GM23338 (cell line): Measurements from ENCODE around the gene GCAT. TPM values are rescaled to one million over a fixed set of nuclear protein-coding genes. Genes with fewer than 3 reads are reported as not detected.

Source experiments
- ATAC-seq: fragments of 200-7000 bp; cut with Tn5 transposase; 3 replicates; pipeline ENCODE4 v1.9.1; 2020
- DNase-seq: peaks from one replicate; pipeline ENCODE4 v3.0.0-alpha.2; 2015; ENCODE audit warnings: low spot score
- H2AFZ ChIP-seq: fragments of 200-600 bp; sonication (generic); 2 replicates; pipeline ENCODE4 v1.8.0; 2016; ENCODE audit warnings: antibody characterized with exemption, mild to moderate bottlenecking, moderate library complexity
- H3F3A ChIP-seq: fragments of 200-600 bp; sonication (generic); replicated peaks from 2 replicates; pipeline ENCODE4 v1.8.0; 2017; ENCODE audit warnings: antibody characterized with exemption, mixed run types, low read depth
- H3K27ac ChIP-seq: fragments of 200-600 bp; sonication (generic); 2 replicates; pipeline ENCODE4 v1.6.1; 2016; ENCODE audit warnings: low read depth
- H3K27me3 ChIP-seq: fragments of 200-600 bp; sonication (generic); 2 replicates; pipeline ENCODE4 v1.8.0; 2016; ENCODE audit warnings: mild to moderate bottlenecking, mixed run types, moderate library complexity; ENCODE audit not compliant: insufficient read depth
- H3K36me3 ChIP-seq: fragments of 200-600 bp; sonication (generic); 2 replicates; pipeline ENCODE4 v1.8.0; 2016; ENCODE audit warnings: mild to moderate bottlenecking; ENCODE audit not compliant: insufficient read depth
- H3K4me1 ChIP-seq: fragments of 200-600 bp; sonication (generic); 2 replicates; pipeline ENCODE4 v1.8.0; 2016; ENCODE audit warnings: mild to moderate bottlenecking, moderate library complexity; ENCODE audit not compliant: insufficient read depth
- H3K4me2 ChIP-seq: fragments of 200-600 bp; sonication (generic); 2 replicates; pipeline ENCODE4 v1.7.1; 2017; ENCODE audit warnings: mixed run types
- H3K4me3 ChIP-seq: fragments of 200-600 bp; sonication (generic); 2 replicates; pipeline ENCODE4 v1.6.1; 2016; ENCODE audit warnings: mixed run types
- H3K79me2 ChIP-seq: fragments of 200-600 bp; sonication (generic); replicated peaks from 2 replicates; pipeline ENCODE4 v1.8.0; 2017; ENCODE audit warnings: mild to moderate bottlenecking; ENCODE audit not compliant: insufficient read depth
- H3K9me2 ChIP-seq: fragments of 200-600 bp; sonication (generic); 2 replicates; pipeline ENCODE4 v1.8.0; 2017; ENCODE audit not compliant: insufficient read depth
- H4K20me1 ChIP-seq: fragments of 200-600 bp; sonication (generic); replicated peaks from 2 replicates; pipeline ENCODE4 v1.8.0; 2017; ENCODE audit warnings: mild to moderate bottlenecking; ENCODE audit not compliant: insufficient read depth
- H3K27ac Mint-ChIP-seq: 2 replicates; pipeline ENCODE4 v1.8.0; 2020; ENCODE audit warnings: inconsistent platforms, mild to moderate bottlenecking, moderate library complexity, mixed read lengths
- H3K27me3 Mint-ChIP-seq: 3 replicates; pipeline ENCODE4 v1.8.0; 2022; ENCODE audit warnings: low read depth, mild to moderate bottlenecking, moderate library complexity, mixed read lengths, inconsistent platforms; ENCODE audit not compliant: insufficient read depth, poor library complexity
- H3K36me3 Mint-ChIP-seq: 3 replicates; pipeline ENCODE4 v1.8.0; 2021; ENCODE audit warnings: low read depth, mild to moderate bottlenecking, inconsistent platforms, moderate library complexity, mixed read lengths
- H3K4me1 Mint-ChIP-seq: 3 replicates; pipeline ENCODE4 v1.8.0; 2020; ENCODE audit warnings: mild to moderate bottlenecking, inconsistent platforms, mixed read lengths
- H3K4me3 Mint-ChIP-seq: 3 replicates; pipeline ENCODE4 v1.8.0; 2021; ENCODE audit warnings: moderate library complexity, mild to moderate bottlenecking, inconsistent platforms, mixed read lengths
- H3K9me3 Mint-ChIP-seq: 3 replicates; pipeline ENCODE4 v1.8.0; 2020; ENCODE audit warnings: moderate library complexity, mild to moderate bottlenecking, inconsistent platforms, mixed read lengths
- CREB1 ChIP-seq: fragments of 250-450 bp; sonication (Bioruptor Pico); IDR thresholded peaks from 2 replicates; pipeline ENCODE4 v1.5.0; 2020; ENCODE audit warnings: low read depth, mild to moderate bottlenecking, moderate library complexity
- EZH2 ChIP-seq: fragments of 200-600 bp; sonication (generic); IDR thresholded peaks from one replicate; pipeline ENCODE4 v1.8.0; 2017; ENCODE audit warnings: antibody characterized with exemption, mild to moderate bottlenecking, low read depth; ENCODE audit not compliant: unreplicated experiment
- EZH2phosphoT487 ChIP-seq: fragments of 200-600 bp; sonication (generic); IDR thresholded peaks from one replicate; pipeline ENCODE4 v1.8.1; 2018; ENCODE audit warnings: antibody characterized with exemption; ENCODE audit not compliant: unreplicated experiment
- JUNB ChIP-seq: IDR thresholded peaks from one replicate; pipeline ENCODE4 v1.6.1; 2016; ENCODE audit warnings: antibody characterized with exemption; ENCODE audit not compliant: unreplicated experiment
- NANOG ChIP-seq: IDR thresholded peaks from 2 replicates; pipeline ENCODE4 v1.6.1; 2016; ENCODE audit warnings: antibody characterized with exemption, borderline replicate concordance
- POLR2AphosphoS5 ChIP-seq: IDR thresholded peaks from 2 replicates; pipeline ENCODE4 v1.6.1; 2016; ENCODE audit warnings: antibody characterized with exemption, low read depth
- STAT1 ChIP-seq: IDR thresholded peaks from one replicate; pipeline ENCODE4 v1.6.1; 2016; ENCODE audit warnings: antibody characterized with exemption; ENCODE audit not compliant: unreplicated experiment
- ZNF114 ChIP-seq: fragments of 250-450 bp; sonication (Bioruptor Pico); IDR thresholded peaks from 2 replicates; pipeline ENCODE4 v1.5.0; 2020; ENCODE audit warnings: mild to moderate bottlenecking, moderate library complexity
- ZNF331 ChIP-seq: fragments of 250-450 bp; sonication (Bioruptor Pico); IDR thresholded peaks from 2 replicates; pipeline ENCODE4 v1.5.0; 2020; ENCODE audit warnings: low read depth, mild to moderate bottlenecking, moderate library complexity
- polyA plus RNA-seq: library from polyadenylated mRNA; unstranded; fragments of >200 nt; fragmentation: Nextera tagmentation; extraction: Ambion mirVana; gene quantifications from 2 replicates; pipeline ENCODE4 v1.2.1, GENCODE V29; 2016
- total RNA-seq: library from RNA; depleted of rRNA; stranded (reverse); fragments of >200 nt; shearing (Covaris generic); gene quantifications from 2 replicates; pipeline ENCODE4 v1.2.3, GENCODE V29; 2014
- TF ChIP-seq, protein P1 (sequence below): fragments of 250-450 bp; sonication (Bioruptor Pico); IDR thresholded peaks from 2 replicates; pipeline ENCODE4 v1.5.0; 2020; ENCODE audit warnings: mild to moderate bottlenecking, moderate library complexity
- TF ChIP-seq, protein P2 (sequence below): IDR thresholded peaks from 2 replicates; pipeline ENCODE4 v1.6.1; 2016; ENCODE audit warnings: antibody characterized with exemption
- TF ChIP-seq, protein P3 (sequence below): IDR thresholded peaks from one replicate; pipeline ENCODE4 v1.6.1; 2018; ENCODE audit warnings: antibody characterized with exemption; ENCODE audit not compliant: unreplicated experiment
- TF ChIP-seq, protein P4 (sequence below), 2 experiments: fragments of 200-600 bp in 1 of 2; sonication (generic) in 1 of 2; conservative IDR thresholded peaks; 2 replicates each; pipeline versions ENCODE4 v1.5.1 to v1.6.1; 2016 to 2017; ENCODE audit warnings: antibody characterized with exemption in 2 of 2, low read depth in 2 of 2, mild to moderate bottlenecking in 2 of 2, moderate library complexity in 1 of 2

GCAT gene
- total and polyA plus RNA-seq, 2 experiments from 2014 or later = 36.8 to 61.3 TPM

DNA sequence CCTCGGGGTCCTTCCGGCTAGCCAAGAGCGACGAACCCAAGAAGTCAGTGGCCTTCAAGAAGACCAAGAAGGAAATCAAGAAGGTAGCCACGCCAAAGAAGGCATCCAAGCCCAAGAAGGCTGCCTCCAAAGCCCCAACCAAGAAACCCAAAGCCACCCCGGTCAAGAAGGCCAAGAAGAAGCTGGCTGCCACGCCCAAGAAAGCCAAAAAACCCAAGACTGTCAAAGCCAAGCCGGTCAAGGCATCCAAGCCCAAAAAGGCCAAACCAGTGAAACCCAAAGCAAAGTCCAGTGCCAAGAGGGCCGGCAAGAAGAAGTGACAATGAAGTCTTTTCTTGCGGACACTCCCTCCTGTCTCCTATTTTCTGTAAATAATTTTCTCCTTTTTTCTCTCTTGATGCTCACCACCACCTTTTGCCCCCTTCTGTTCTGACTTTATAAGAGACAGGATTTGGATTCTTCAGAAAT, 1.9 kb upstream of the GCAT start:
- Mint-ChIP-seq H3K27me3 (peaks cover 60% of the 10 kb centered on the region), H3K9me3 (no peaks in the 10 kb centered on the region; the same call in 2 of the 3 replicates), H3K36me3 (no peaks in the 10 kb centered on the region), H3K27ac (no peak overlapping the region), H3K4me3 (peak overlapping the region; percentile 89), H3K4me1 (peaks cover 28% of the 10 kb centered on the region)
- Histone ChIP-seq H3K4me1 (peaks cover 25% of the 10 kb centered on the region), H3K27me3 (peaks cover 70% of the 10 kb centered on the region), H3K9me2 (no peaks in the 10 kb centered on the region), H3K36me3 (no peaks in the 10 kb centered on the region), H3K4me2 (peak overlapping the region; percentile 100), H2AFZ (no peak overlapping the region), H3K4me3 (peak overlapping the region; percentile 86), H4K20me1 (no peaks in the 10 kb centered on the region; the same call in 1 of the 2 replicates), H3K27ac (no peak overlapping the region), H3K79me2 (0 out of 2 replicates have a peak, but pooled peaks cover 6% of the 10 kb centered on the region), H3F3A (peaks cover 20% of the 10 kb centered on the region)
- DNase-seq (no peak), ATAC-seq (no peak)
- TF ChIP-seq EZH2 = no peak
- TF ChIP-seq, protein P1, sequence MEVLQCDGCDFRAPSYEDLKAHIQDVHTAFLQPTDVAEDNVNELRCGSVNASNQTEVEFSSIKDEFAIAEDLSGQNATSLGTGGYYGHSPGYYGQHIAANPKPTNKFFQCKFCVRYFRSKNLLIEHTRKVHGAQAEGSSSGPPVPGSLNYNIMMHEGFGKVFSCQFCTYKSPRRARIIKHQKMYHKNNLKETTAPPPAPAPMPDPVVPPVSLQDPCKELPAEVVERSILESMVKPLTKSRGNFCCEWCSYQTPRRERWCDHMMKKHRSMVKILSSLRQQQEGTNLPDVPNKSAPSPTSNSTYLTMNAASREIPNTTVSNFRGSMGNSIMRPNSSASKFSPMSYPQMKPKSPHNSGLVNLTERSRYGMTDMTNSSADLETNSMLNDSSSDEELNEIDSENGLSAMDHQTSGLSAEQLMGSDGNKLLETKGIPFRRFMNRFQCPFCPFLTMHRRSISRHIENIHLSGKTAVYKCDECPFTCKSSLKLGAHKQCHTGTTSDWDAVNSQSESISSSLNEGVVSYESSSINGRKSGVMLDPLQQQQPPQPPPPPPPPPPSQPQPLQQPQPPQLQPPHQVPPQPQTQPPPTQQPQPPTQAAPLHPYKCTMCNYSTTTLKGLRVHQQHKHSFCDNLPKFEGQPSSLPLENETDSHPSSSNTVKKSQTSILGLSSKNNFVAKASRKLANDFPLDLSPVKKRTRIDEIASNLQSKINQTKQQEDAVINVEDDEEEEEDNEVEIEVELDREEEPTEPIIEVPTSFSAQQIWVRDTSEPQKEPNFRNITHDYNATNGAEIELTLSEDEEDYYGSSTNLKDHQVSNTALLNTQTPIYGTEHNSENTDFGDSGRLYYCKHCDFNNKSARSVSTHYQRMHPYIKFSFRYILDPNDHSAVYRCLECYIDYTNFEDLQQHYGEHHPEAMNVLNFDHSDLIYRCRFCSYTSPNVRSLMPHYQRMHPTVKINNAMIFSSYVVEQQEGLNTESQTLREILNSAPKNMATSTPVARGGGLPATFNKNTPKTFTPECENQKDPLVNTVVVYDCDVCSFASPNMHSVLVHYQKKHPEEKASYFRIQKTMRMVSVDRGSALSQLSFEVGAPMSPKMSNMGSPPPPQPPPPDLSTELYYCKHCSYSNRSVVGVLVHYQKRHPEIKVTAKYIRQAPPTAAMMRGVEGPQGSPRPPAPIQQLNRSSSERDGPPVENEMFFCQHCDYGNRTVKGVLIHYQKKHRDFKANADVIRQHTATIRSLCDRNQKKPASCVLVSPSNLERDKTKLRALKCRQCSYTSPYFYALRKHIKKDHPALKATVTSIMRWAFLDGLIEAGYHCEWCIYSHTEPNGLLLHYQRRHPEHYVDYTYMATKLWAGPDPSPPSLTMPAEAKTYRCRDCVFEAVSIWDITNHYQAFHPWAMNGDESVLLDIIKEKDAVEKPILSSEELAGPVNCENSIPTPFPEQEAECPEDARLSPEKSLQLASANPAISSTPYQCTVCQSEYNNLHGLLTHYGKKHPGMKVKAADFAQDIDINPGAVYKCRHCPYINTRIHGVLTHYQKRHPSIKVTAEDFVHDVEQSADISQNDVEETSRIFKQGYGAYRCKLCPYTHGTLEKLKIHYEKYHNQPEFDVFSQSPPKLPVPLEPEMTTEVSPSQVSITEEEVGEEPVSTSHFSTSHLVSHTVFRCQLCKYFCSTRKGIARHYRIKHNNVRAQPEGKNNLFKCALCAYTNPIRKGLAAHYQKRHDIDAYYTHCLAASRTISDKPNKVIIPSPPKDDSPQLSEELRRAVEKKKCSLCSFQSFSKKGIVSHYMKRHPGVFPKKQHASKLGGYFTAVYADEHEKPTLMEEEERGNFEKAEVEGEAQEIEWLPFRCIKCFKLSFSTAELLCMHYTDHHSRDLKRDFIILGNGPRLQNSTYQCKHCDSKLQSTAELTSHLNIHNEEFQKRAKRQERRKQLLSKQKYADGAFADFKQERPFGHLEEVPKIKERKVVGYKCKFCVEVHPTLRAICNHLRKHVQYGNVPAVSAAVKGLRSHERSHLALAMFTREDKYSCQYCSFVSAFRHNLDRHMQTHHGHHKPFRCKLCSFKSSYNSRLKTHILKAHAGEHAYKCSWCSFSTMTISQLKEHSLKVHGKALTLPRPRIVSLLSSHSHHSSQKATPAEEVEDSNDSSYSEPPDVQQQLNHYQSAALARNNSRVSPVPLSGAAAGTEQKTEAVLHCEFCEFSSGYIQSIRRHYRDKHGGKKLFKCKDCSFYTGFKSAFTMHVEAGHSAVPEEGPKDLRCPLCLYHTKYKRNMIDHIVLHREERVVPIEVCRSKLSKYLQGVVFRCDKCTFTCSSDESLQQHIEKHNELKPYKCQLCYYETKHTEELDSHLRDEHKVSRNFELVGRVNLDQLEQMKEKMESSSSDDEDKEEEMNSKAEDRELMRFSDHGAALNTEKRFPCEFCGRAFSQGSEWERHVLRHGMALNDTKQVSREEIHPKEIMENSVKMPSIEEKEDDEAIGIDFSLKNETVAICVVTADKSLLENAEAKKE (CRISPR knock-in tag) = no peak
- no peak for TF ChIP-seq ZNF331
- TF ChIP-seq ZNF114 = no peak
- TF ChIP-seq JUNB = no peak
- TF ChIP-seq, protein P2, sequence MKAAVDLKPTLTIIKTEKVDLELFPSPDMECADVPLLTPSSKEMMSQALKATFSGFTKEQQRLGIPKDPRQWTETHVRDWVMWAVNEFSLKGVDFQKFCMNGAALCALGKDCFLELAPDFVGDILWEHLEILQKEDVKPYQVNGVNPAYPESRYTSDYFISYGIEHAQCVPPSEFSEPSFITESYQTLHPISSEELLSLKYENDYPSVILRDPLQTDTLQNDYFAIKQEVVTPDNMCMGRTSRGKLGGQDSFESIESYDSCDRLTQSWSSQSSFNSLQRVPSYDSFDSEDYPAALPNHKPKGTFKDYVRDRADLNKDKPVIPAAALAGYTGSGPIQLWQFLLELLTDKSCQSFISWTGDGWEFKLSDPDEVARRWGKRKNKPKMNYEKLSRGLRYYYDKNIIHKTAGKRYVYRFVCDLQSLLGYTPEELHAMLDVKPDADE = no peak
- TF ChIP-seq, protein P3, sequence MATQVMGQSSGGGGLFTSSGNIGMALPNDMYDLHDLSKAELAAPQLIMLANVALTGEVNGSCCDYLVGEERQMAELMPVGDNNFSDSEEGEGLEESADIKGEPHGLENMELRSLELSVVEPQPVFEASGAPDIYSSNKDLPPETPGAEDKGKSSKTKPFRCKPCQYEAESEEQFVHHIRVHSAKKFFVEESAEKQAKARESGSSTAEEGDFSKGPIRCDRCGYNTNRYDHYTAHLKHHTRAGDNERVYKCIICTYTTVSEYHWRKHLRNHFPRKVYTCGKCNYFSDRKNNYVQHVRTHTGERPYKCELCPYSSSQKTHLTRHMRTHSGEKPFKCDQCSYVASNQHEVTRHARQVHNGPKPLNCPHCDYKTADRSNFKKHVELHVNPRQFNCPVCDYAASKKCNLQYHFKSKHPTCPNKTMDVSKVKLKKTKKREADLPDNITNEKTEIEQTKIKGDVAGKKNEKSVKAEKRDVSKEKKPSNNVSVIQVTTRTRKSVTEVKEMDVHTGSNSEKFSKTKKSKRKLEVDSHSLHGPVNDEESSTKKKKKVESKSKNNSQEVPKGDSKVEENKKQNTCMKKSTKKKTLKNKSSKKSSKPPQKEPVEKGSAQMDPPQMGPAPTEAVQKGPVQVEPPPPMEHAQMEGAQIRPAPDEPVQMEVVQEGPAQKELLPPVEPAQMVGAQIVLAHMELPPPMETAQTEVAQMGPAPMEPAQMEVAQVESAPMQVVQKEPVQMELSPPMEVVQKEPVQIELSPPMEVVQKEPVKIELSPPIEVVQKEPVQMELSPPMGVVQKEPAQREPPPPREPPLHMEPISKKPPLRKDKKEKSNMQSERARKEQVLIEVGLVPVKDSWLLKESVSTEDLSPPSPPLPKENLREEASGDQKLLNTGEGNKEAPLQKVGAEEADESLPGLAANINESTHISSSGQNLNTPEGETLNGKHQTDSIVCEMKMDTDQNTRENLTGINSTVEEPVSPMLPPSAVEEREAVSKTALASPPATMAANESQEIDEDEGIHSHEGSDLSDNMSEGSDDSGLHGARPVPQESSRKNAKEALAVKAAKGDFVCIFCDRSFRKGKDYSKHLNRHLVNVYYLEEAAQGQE = no peak
- TF ChIP-seq, protein P4, sequence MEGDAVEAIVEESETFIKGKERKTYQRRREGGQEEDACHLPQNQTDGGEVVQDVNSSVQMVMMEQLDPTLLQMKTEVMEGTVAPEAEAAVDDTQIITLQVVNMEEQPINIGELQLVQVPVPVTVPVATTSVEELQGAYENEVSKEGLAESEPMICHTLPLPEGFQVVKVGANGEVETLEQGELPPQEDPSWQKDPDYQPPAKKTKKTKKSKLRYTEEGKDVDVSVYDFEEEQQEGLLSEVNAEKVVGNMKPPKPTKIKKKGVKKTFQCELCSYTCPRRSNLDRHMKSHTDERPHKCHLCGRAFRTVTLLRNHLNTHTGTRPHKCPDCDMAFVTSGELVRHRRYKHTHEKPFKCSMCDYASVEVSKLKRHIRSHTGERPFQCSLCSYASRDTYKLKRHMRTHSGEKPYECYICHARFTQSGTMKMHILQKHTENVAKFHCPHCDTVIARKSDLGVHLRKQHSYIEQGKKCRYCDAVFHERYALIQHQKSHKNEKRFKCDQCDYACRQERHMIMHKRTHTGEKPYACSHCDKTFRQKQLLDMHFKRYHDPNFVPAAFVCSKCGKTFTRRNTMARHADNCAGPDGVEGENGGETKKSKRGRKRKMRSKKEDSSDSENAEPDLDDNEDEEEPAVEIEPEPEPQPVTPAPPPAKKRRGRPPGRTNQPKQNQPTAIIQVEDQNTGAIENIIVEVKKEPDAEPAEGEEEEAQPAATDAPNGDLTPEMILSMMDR (conservative IDR thresholded peaks at IDR 0.05; ENCODE audit: low read depth in 2 of 2) = no peak
- no peak for TF ChIP-seq STAT1
- TF ChIP-seq POLR2AphosphoS5 = no peak
- TF ChIP-seq NANOG = no peak
- no peak for TF ChIP-seq CREB1
- no peak for TF ChIP-seq EZH2phosphoT487
